Dermis blood vessel endothelial cell (primary cell): ENCODE results near the gene BTG2. TPM values are rescaled to one million over a fixed set of nuclear protein-coding genes. Genes with fewer than 3 reads are reported as not detected.
"Not testable (repeated sequence)": the region's sequence is repeated elsewhere in the genome, so short reads cannot be mapped to it uniquely, and the experiment has no call there.

Source experiments
- DNase-seq: peaks from one replicate; pipeline ENCODE4 v3.0.0; 2010
- total RNA-seq: library from RNA; depleted of rRNA; stranded (reverse); fragments of >200 nt; gene quantifications from 2 replicates; pipeline ENCODE4 v1.2.3, GENCODE V29; 2014

The BTG2 gene
- total RNA-seq, 1 donor from 2014 or later, result 64.7 TPM

GRCh38 chr1:203295796-203296195, 9.5 kb upstream of the BTG2 start:
- no peak for DNase-seq

GRCh38 chr1:203296460-203297073, 8.8 kb upstream of the BTG2 start:
- DNase-seq, result no peak

DNA sequence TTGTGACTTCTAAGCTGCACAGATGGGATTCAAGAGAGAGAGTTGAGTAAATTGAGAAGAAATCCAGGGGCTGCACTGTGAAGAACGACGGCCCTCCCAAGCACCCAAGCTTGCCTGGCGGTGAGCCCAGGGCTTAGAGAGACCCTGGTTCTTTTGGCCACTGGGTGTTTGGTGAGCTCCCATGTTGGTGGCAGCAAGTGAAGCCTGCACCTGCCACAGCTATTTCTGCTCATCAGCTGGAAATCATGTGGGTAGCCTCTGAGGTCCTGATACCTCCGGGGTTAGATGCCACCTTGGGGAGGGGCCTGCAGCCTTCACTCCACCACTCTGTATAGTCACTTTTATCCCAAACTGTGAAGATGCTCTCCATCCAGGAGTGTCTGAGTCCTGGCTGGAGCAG, 6.2 kb upstream of the BTG2 start:
- no peak for DNase-seq

GRCh38 chr1:203299719-203300429, 5.4 kb upstream of the BTG2 start:
- not testable (repeated sequence) for DNase-seq

GRCh38 chr1:203300441-203301330, 4.6 kb upstream of the BTG2 start:
- DNase-seq, result no peak

GRCh38 chr1:203301331-203301668, 4.0 kb upstream of the BTG2 start:
- no peak for DNase-seq

DNA sequence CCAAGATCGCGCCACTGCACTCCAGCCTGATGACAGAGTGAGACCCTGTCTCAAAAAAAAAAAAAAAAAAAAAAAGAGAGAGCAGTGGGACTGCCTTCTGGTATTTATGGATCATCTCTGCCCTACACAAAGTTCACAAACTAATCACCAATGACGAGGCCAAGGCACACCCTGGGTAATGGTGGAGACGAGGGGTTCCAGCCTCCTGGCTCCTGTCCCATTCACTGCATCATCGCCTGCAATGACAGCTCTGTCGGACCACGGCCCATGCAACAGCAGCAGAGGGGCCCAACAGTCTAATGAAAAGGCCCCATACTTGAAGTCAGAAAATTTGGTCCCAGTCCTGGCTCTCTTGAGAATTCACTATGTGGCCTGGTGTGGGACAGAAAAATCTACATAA, 2.9 kb upstream of the BTG2 start:
- no peak for DNase-seq

- DNase-seq, result no peak
Measured at GRCh38 chr1:203302894-203303293, 2.4 kb upstream of the BTG2 start.

GRCh38 chr1:203304391-203304918, 864 bp upstream of the BTG2 start:
- no peak for DNase-seq

- no peak for DNase-seq
Measured at GRCh38 chr1:203305809-203306088, 430 bp downstream of the BTG2 start.

DNA sequence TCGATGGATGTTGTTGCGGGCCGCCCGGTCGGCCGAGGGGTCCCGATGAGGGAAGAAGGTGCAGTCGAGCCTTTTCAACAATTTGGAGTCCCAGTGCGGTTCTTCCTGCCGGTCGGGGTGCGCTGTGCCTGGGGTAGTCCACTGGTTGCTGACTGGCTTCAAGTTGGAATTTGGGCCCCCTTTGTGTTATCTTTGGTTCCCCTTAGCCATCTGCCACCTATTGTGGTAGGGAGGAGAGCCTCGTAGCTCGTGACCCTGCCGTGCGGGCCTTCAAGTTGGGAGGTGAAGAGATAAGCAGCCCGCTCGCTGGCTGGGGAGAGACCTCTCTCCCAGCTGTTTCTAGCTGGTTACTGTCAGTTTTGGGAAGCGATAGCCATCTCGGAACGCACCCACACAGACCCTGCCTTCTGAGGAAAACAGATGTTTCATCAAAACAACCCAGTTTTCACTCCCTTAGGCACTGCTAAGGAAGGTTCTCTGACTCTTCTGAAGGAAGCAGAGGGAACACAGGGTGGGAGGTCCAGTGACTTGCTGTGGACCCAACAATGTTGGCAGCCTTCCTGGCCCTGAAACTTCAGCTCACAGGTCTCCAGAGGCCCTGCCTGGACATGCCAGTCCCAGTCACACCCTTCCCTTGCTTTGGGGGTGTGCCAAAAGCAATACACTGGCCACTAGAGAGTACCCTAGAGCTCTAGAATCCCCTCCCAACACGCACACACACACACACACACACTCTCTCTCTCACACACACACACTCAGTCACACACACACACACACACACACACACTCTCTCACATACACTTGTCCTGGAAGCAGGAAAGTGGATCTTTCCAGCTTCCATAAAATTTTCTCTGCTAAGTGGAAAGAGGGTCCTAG, 1.0 kb downstream of the BTG2 start:
- DNase-seq, result peak; percentile 85

DNA sequence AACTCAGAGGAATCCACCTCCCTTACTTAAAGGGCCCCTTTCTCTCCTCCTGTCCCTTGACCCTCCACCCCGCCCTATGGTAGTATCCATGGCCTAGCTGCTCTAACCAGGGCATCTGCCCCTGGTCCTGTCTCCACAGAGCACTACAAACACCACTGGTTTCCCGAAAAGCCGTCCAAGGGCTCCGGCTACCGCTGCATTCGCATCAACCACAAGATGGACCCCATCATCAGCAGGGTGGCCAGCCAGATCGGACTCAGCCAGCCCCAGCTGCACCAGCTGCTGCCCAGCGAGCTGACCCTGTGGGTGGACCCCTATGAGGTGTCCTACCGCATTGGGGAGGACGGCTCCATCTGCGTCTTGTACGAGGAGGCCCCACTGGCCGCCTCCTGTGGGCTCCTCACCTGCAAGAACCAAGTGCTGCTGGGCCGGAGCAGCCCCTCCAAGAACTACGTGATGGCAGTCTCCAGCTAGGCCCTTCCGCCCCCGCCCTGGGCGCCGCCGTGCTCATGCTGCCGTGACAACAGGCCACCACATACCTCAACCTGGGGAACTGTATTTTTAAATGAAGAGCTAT, 1.7 kb downstream of the BTG2 start:
- peak; percentile 41 for DNase-seq

DNA sequence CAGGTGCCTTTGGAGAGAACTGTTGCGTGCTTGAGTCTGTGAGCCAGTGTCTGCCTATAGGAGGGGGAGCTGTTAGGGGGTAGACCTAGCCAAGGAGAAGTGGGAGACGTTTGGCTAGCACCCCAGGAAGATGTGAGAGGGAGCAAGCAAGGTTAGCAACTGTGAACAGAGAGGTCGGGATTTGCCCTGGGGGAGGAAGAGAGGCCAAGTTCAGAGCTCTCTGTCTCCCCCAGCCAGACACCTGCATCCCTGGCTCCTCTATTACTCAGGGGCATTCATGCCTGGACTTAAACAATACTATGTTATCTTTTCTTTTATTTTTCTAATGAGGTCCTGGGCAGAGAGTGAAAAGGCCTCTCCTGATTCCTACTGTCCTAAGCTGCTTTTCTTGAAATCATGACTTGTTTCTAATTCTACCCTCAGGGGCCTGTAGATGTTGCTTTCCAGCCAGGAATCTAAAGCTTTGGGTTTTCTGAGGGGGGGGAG, 2.4 kb downstream of the BTG2 start:
- no peak for DNase-seq

DNA sequence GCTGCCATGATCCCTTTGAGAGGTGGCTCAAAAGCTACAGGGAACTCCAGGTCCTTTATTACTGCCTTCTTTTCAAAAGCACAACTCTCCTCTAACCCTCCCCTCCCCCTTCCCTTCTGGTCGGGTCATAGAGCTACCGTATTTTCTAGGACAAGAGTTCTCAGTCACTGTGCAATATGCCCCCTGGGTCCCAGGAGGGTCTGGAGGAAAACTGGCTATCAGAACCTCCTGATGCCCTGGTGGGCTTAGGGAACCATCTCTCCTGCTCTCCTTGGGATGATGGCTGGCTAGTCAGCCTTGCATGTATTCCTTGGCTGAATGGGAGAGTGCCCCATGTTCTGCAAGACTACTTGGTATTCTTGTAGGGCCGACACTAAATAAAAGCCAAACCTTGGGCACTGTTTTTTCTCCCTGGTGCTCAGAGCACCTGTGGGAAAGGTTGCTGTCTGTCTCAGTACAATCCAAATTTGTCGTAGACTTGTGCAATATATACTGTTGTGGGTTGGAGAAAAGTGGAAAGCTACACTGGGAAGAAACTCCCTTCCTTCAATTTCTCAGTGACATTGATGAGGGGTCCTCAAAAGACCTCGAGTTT, 3.1 kb downstream of the BTG2 start:
- DNase-seq, result no peak

GRCh38 chr1:203308923-203309331, 3.6 kb downstream of the BTG2 start:
- no peak for DNase-seq

DNA sequence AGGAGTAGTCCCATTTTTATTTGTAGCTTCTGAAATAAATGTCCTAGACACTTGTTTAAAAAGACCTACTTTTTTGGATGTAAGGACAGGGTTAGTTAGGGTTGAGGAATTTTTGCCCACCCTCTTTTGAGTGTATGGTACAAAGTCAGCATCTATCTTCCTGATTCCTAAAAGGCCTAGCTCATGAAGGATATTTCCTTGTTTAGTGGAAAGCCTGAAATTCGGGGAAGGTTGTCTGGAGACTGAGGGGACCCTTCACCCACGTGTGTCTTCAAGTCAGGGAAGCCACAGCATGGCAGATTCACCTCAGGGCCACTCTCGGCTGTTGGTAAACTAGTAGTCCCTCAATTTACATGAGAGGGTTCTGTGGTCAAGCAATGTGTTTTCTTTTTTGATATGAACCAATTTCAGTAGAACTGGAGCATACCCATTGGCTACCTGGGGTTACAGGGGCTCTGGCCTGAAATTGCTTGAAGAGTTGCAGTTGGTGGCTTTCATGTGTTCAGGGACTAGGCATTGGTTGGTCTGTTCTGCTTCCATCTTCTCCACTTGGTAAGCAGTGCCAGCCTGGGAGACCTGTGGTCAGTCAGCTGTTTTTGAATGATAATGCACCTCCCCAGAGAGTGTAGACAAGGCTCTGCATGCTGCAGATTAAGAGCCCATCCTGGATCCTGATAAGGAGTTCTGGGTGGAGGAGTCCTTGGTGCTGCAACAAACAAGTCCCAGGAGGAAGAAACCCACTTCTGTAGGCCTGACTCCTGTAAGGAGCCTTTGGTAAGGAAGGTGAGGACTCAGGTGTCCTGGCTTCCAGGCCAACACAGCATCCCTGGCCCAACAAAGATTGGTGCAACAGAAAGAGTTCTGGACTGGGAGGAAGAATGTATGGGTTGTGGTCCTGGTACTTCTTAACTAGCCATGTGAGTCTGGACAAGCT, 6.3 kb downstream of the BTG2 start:
- DNase-seq, result no peak

GRCh38 chr1:203314025-203314759, 8.9 kb downstream of the BTG2 start:
- not testable (repeated sequence) for DNase-seq

- DNase-seq, result no peak
Measured at GRCh38 chr1:203316626-203317093, 11.3 kb downstream of the BTG2 start.

- DNase-seq, result no peak
Measured at GRCh38 chr1:203317429-203318228, 12.3 kb downstream of the BTG2 start.
